ENCODE results near the gene MED13.
"Not testable (repeated sequence)": the region's sequence is repeated elsewhere in the genome, so short reads cannot be mapped to it uniquely, and the experiment has no call there.

The MED13 gene

DNA sequence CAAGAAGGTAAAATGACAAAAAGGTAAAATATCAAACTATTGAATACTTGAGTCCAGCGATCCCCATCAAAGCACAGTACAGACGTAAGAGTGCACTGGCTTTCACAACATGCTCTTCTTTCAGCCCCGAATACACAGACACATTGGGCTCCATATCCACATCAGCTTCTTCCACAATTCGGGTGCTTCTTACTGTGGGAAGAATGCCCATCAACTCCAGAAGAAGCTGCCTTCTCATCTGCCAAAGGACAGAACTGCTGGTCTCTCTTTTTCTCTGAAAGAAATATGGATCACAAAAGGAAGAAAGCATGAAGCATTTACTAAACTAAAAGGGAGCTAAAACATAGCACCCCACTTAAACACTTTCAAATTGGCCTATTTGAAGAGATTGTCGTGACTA is 157.7 kb downstream of the MED13 start:
- no peak for TF ChIP-seq ZNF274 (IDR thresholded peaks at IDR 0.05; ENCODE audit: low read depth, low read length)
- H3K4me3 ChIP-seq (ENCODE audit: low read length) = no peak overlapping the region

DNA sequence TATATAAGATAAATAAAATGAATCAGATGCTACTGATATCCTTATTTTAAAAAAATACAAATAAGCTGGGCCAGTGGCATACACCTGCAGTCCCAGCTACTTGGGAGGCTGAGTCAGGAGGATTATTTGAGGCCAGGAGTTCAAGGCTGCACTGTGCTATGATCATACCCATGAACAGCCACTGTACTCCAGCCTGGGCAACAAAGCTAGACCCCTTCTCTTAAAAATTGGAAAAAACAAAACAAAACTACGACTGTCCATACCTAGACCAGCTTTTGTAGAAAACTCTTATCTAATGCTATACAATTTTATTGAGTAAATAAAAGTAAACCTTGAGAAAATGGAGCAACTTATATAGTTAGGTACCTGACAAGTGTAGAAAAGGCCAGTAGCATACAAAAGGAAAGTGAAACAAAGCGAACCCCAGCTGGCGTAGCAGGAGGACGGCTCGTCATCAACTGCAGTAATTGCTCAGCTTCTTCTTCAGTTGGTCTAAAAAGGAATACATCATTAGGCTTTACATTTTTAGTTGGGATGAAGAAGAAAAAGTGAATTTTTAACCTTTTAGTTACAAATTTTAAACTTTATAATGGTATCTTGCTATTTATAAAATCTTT is 160.9 kb downstream of the MED13 start:
- no peak for TF ChIP-seq ZNF274 (IDR thresholded peaks at IDR 0.05; ENCODE audit: low read depth, low read length)
- H3K4me3 ChIP-seq (ENCODE audit: low read length) = no peak overlapping the region

DNA sequence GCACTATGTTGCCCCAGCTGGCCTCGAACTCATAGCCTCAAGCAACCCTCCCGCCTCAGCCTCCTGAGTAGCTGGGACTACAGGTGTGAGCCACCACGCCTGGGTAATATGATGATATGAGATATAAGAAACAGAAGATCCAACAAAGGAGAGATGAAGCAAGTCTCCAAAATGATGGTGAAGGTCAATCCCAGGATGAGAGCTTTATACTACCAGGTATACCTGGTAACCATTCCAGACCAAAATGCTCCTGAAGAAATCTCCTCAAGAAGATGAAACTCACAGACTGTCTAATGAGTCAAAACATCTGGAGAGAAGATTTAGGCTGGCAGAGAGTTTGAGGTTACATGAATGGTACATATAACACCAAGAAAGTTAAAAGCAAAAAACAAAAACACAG is 161.8 kb downstream of the MED13 start:
- TF ChIP-seq ZNF274 (IDR thresholded peaks at IDR 0.05; ENCODE audit: low read depth, low read length) = no peak
- no peak overlapping the region for H3K4me3 ChIP-seq (ENCODE audit: low read length)

DNA sequence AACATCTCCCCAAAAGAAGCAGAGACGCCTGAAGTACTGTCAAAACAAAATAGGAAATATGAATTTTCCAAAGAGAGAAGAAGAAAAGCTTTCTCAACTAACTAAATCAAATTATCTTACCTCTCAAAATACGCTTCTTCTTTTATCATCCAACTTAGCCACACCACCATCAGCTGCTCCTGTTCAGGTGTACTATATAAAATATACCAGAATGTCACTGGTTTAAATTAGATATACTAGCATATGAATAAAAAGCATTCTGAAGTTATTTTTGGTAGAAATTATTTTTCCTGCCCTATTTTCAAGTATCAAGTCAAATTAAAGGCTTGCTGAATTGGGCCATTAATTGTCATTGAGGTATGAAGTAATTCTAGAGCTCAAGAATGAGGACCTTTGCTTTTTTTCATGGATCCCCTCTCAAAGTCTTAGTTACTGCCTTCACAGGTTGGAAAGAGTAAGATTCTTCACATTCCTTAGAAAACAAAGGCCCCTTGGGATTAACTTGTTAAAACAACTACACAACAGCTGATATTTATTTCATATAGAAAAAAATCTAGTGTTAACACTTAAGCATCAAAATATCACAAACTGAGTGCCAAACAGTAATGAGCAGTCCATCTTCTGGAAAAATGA is 167.4 kb downstream of the MED13 start:
- no peak overlapping the region for H3K4me3 ChIP-seq (ENCODE audit: low read length)
- TF ChIP-seq ZNF274 (IDR thresholded peaks at IDR 0.05; ENCODE audit: low read depth, low read length) = no peak

DNA sequence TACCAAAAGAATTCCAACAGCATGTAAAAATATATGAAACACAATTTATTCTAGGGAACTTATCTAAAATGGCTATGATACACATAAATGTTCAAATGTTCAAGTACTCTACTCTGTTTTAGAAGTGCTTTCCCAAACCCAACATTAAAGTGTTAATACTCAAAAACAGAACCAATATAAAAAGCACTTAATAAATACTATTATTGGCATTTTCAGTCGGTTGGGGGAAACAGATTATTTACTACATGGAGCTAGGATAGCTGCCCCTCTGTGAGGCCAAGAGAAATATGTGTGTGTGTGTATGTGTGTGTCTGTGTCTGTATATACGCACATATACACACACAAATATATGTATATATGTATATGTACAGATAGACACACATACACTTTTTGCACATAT is 169.7 kb downstream of the MED13 start:
- H3K4me3 ChIP-seq (ENCODE audit: low read length) = no peak overlapping the region
- no peak for TF ChIP-seq ZNF274 (IDR thresholded peaks at IDR 0.05; ENCODE audit: low read depth, low read length)

DNA sequence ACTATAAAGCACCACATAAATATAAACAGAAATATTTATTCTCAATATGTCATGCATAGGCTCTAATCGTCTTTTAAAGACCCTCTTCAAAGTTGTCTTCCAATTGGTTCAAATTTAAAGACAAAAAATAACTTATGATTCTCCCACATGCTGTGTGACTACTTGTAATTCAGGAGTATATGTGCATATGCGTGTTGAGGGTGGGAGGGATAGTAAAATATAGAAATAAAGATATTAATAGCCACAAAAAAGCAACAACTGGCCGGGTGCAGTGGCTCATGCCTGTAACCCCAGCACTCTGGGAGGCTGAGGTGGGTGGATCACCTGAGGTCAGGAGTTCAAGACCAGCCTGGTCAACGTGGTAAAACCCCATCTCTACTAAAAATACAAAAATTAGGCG is 170.8 kb downstream of the MED13 start:
- H3K4me3 ChIP-seq (ENCODE audit: low read length) = not testable (repeated sequence)

Data from GM08714 (cell line).